H1 (cell line): ENCODE data around the gene IDH3A.

Experiments used
- ATF2 ChIP-seq: IDR thresholded peaks from 2 replicates; pipeline ENCODE4 v1.6.1; 2012; ENCODE audit warnings: low read length, inconsistent platforms
- EZH2 ChIP-seq: fragments of 200-600 bp; sonication (generic); IDR thresholded peaks from 2 replicates; pipeline ENCODE4 v1.7.1; 2012; ENCODE audit warnings: low read depth, mild to moderate bottlenecking, moderate library complexity, low read length, inconsistent platforms; ENCODE audit not compliant: severe bottlenecking
- GABPA ChIP-seq: IDR thresholded peaks from 2 replicates; pipeline ENCODE4 v1.6.1; 2011; ENCODE audit warnings: mild to moderate bottlenecking, low read length, moderate library complexity, borderline replicate concordance; ENCODE audit not compliant: insufficient read depth
- KDM1A ChIP-seq: fragments of 200-600, 300-600 bp; sonication (generic); IDR thresholded peaks from 2 replicates; pipeline ENCODE4 v1.7.1; 2016; ENCODE audit warnings: mild to moderate bottlenecking, low read length, borderline replicate concordance

- no peak for TF ChIP-seq KDM1A
- TF ChIP-seq GABPA = no peak
- TF ChIP-seq ATF2 = no peak
- TF ChIP-seq EZH2 = no peak
These were observed 45.6 kb upstream of the IDH3A start for GRCh38 chr15:78103406-78104118.
